HG02884 (cell line): ENCODE data around the gene HNRNPA0.
"Not testable (repeated sequence)": the region's sequence is repeated elsewhere in the genome, so short reads cannot be mapped to it uniquely, and the experiment has no call there.

ENCODE experiments used
- ATAC-seq: cut with Tn5 transposase; IDR thresholded peaks from one replicate; pipeline ENCODE4 v1.9.1; 2021; ENCODE audit warnings: mild to moderate bottlenecking, moderate library complexity; ENCODE audit not compliant: unreplicated experiment

Gene HNRNPA0

GRCh38 chr5:137754188-137754960, at the start of gene HNRNPA0:
HNRNPA0 (minus strand) TSS chr5:137754363; CDS start chr5:137754066, 297 bp downstream.
- ATAC-seq = peak; percentile 68

GRCh38 chr5:137802282-137803210, 48.4 kb upstream of the HNRNPA0 start:
- no peak for ATAC-seq

DNA sequence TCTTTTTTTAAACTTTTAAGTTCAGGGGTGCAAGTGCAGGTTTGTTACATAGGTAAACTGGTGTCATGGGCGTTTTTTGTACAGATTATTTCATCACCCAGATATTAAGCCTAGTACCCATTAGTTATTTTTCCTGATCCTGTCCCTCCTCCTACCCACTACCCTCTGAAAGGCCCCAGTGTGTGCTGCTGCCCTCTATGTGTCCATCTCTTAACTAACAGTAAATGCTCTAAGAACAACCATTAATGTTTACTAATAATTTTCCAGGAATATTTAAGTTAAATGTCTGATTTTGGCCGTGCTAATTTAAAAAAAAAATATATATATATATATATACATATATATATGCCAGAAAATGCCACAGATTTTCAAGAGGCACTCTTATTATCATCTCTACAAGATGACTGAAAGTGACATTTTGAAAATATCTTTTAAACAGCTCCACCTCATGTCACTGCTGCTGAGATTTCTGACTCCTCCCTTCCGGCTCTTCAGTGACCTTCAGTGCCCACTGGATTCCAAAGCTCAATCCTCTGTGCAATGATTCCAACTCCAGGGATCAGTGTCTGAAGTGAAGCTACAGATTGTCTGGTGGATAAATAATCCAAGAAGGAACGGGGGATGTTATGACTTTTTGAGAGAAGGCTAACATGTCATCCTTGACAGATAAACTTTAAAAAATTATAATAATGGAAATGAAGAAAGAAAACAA, 46.7 kb upstream of the HNRNPA0 start:
- no peak for ATAC-seq

GRCh38 chr5:137796279-137796678, 42.1 kb upstream of the HNRNPA0 start:
- no peak for ATAC-seq

DNA sequence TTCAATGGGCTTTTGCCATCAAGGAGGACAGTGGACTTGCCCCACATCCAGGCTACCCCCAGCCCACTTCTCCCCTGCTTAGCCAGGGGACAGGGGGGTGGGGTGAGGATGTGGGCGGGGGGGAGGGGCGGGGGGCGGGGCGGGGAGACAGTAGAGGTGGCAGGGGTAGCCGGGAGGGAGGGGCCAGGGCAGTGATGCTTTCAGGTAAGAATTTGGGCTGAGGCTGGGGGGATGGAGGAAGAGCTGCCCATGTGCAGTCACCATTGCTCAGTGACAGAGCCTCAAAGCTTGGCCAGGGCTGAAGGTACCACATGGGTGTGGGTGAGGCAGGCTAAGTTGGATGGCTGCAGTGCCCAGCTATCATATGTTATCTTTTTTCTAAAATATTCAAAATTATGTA, 40.7 kb upstream of the HNRNPA0 start:
- ATAC-seq = no peak

- no peak for ATAC-seq
Observed at GRCh38 chr5:137792303-137792702, 38.1 kb upstream of the HNRNPA0 start.

- ATAC-seq = no peak
Observed at GRCh38 chr5:137791799-137792198, 37.6 kb upstream of the HNRNPA0 start.

GRCh38 chr5:137791387-137791786, 37.2 kb upstream of the HNRNPA0 start:
- ATAC-seq = no peak

GRCh38 chr5:137788560-137788959, 34.4 kb upstream of the HNRNPA0 start:
- not testable (repeated sequence) for ATAC-seq

DNA sequence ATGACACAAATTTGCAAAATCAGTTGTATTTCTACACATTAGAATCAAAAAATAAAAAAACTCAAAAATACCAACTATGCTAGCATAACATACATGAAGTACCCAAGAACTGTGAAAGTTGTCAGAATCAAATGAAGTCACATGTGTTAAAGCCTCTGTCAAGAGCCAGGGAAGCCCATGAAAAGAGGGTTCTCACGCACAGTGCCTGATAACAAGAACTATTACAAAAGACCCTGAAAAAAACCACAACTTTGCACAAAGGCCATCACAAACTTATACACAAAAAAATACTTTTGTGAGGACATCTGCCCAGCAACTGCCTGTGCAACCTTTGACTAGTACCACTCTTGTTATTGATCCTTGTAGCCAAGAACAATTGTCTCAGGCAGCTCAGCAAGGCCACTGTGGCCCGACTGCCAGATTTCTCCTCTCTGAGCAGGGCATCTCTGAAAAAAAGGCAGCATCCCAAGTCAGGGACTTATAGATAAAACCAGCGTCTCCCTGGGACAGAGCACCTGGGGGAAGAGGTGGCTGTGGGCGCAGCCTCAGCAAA, 28.9 kb upstream of the HNRNPA0 start:
- ATAC-seq = no peak

GRCh38 chr5:137782055-137782454, 27.9 kb upstream of the HNRNPA0 start:
- no peak for ATAC-seq

GRCh38 chr5:137778772-137779564, 24.8 kb upstream of the HNRNPA0 start:
- no peak for ATAC-seq

GRCh38 chr5:137767937-137768336, 13.8 kb upstream of the HNRNPA0 start:
- not testable (repeated sequence) for ATAC-seq

GRCh38 chr5:137761566-137761965, 7.4 kb upstream of the HNRNPA0 start:
- ATAC-seq = no peak

DNA sequence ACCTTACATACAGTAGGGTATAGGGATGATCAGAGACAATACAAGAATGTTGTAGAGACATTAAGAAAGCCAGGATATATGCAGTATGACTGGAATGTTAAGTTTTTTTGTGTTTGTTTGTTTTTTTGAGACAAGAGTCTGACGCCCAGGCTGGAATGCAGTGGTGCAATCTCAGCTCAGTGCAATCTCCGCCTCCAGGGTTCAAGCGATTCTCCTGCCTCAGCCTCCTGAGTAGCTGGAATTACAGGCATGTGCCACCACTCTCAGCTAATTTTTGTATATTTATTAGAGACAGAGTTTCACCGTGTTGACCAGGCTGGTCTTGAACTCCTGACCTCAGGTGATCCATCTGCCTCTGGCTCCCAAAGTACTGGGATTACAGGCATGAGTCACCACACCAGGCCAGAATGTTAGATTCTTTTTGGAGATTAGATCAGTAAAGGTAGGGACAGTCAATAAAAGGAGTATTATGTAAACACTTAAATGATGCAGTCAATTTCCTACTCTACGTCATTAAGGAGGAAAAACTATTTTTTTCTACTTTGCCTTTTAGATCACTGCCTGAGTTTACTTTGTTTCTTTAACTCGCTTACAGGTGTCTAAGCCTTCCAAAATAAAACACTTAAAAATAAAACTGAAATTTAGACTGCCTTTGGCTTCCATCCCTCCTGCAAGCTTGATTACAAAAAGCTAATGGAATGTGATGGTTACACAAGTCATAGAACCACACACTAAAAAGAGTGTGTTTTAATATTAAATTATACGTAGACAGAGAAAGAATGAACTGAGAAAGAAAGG, 6.8 kb upstream of the HNRNPA0 start:
- ATAC-seq = no peak

DNA sequence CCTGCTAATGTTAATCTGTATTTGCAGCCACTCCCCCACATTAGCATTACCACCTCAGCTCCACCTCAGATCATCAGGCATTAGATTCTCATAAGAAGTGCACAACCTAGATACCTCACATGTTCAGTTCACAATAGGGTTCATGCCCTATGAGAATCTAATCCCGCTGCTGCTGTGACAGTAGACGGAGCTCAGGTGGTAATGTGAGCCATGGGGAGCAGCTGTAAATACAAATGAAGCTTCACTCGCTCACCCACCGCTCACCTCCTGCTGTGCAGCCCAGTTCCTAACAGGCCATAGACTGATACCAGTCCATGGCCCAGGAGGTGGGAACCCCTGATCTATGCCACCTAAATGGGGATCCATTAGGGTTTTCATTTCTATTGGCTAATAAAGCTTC, 6.1 kb upstream of the HNRNPA0 start:
- no peak for ATAC-seq

- peak; percentile 31 for ATAC-seq
Observed at GRCh38 chr5:137758715-137759306, 4.6 kb upstream of the HNRNPA0 start.

- ATAC-seq = no peak
Observed at GRCh38 chr5:137758121-137758520, 4.0 kb upstream of the HNRNPA0 start.

DNA sequence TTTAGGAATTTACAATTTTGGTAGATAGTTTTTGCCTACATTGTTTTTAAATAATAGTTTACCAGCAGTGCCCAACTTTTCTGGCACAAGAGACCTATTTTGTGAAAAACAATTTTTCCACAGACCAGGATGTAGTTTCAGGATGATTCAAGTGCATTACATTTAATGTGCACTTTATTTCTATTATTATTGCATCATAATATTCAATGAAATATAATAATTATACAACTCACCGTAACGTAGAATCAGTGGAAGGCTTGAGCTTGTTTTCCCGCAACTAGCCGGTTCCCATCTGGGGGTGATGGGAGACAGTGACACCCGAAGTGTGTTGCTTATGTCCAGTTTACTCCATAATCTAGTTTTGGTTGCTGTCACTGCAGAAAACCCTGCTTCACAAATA, 3.5 kb upstream of the HNRNPA0 start:
- ATAC-seq = no peak
